Lower leg skin (tissue), 4 donors: Measurements from ENCODE around the gene TAF10. TPM values are rescaled to one million over a fixed set of nuclear protein-coding genes. Genes with fewer than 3 reads are reported as not detected.

Source experiments
- DNase-seq, 2 donors: peaks; one replicate each; pipeline ENCODE4 v3.0.0-alpha.2; 2019; ENCODE audit warnings: low spot score in 2 of 2
- H3K4me3 ChIP-seq: fragments of 200-600 bp; sonication (generic); 2 replicates; pipeline ENCODE4 v1.5.1; 2017; ENCODE audit warnings: mild to moderate bottlenecking, low read depth; ENCODE audit not compliant: poor library complexity, severe bottlenecking
- POLR2A ChIP-seq, 2 donors: fragments of 450-650 bp; IDR thresholded peaks; one replicate each; pipeline ENCODE4 v1.6.1; 2016 to 2017; ENCODE audit warnings: antibody characterized with exemption in 2 of 2, mild to moderate bottlenecking in 1 of 2, moderate library complexity in 1 of 2
- WGBS, 2 donors: methylation state at CpG; one replicate each; pipeline ENCODE4 v1.1.5; 2018; 5-methylcytosine and 5-hydroxymethylcytosine counted together
- intact Hi-C: fragments of 100-400 bp; cut with DNase I; formaldehyde crosslinking; loops from one replicate; pipeline ENCODE4 v1.15.0; 2023; ENCODE audit warnings: low total_unique reads
- total RNA-seq, 4 donors: library from RNA; depleted of rRNA; stranded (reverse); fragments of >200 nt; gene quantifications; one replicate each; pipeline ENCODE4 v1.1.0, GENCODE V29; 2016
- TF ChIP-seq, protein P1 (sequence below), 3 donors: fragments of 450-650 bp; IDR thresholded peaks; one replicate each; pipeline ENCODE4 v1.5.1; 2016; ENCODE audit warnings: antibody characterized with exemption in 3 of 3, mild to moderate bottlenecking in 3 of 3, moderate library complexity in 2 of 3

The TAF10 gene
- total RNA-seq, 4 donors from 2014 or later = 41.1 to 105 (median 61.8) TPM

DNA sequence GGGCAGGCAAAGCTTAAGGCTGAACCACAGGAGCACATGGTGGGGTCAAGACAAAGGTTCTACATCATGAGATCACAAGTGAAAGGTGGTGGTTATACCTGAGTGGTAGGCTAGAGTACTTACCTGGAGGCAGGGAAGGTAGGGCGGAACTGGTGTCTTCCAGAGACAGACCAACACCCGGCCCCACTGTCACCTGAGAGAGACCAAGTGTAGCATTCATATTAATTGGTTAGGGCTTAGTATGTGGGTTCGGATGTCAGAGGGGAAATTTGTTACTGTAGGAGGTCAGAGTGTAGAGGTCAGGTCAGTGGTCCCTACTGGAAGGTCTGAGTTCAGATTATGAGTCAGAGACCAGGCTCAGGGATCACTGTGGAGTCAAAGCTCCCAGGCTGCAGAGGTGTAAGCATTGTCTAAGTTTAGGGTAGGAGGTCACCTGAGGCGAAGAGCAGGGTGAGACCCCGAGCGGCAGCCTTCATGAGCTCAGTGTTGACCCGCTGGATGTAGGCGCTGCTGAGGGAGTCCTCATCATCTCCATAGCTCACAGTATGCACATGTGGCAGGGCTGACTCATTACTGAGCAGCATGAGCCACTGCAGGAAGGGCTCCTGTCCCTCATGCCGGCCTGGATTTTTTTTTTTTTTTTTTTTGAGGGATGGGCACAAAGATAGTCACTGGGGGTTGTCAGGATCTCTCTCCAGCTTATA lies 4.0 kb upstream of the TAF10 start:
- TF ChIP-seq POLR2A (IDR thresholded peaks at IDR 0.05) = no peak
- TF ChIP-seq, protein P1, sequence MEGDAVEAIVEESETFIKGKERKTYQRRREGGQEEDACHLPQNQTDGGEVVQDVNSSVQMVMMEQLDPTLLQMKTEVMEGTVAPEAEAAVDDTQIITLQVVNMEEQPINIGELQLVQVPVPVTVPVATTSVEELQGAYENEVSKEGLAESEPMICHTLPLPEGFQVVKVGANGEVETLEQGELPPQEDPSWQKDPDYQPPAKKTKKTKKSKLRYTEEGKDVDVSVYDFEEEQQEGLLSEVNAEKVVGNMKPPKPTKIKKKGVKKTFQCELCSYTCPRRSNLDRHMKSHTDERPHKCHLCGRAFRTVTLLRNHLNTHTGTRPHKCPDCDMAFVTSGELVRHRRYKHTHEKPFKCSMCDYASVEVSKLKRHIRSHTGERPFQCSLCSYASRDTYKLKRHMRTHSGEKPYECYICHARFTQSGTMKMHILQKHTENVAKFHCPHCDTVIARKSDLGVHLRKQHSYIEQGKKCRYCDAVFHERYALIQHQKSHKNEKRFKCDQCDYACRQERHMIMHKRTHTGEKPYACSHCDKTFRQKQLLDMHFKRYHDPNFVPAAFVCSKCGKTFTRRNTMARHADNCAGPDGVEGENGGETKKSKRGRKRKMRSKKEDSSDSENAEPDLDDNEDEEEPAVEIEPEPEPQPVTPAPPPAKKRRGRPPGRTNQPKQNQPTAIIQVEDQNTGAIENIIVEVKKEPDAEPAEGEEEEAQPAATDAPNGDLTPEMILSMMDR (IDR thresholded peaks at IDR 0.05) = no peak
- intact Hi-C loops = no loop called here
- WGBS, 2 donors = 93% methylated on average over 9 of the region's 9 CpGs
- no peak for DNase-seq
- no peak overlapping the region for H3K4me3 ChIP-seq

DNA sequence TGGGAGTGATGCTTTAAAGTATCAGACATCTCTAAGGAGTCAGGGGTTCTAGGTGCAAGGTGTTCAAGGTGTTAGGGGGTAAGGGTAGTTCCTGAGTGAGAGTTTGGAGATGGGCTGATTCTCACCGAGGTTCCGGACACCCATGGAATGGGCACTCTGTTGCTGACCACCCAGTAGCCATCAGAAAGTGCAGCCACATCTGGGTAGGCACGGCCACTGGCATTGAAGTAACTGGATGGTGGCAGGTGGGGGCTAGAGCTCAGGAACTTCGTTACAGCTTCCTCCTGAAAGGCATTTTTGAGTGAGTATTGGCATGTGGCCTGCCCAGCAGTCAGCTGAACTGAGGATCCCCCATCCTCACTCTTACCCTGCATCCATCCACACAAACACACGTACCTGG lies 3.0 kb upstream of the TAF10 start:
- intact Hi-C loops = no loop called here
- H3K4me3 ChIP-seq = no peak overlapping the region
- peak in 1 of 2 donors; percentile 60 for DNase-seq
- TF ChIP-seq, protein P1 (IDR thresholded peaks at IDR 0.05) = no peak
- no peak for TF ChIP-seq POLR2A (IDR thresholded peaks at IDR 0.05)
- WGBS, 2 donors = 91% methylated on average over 5 of the region's 5 CpGs

DNA sequence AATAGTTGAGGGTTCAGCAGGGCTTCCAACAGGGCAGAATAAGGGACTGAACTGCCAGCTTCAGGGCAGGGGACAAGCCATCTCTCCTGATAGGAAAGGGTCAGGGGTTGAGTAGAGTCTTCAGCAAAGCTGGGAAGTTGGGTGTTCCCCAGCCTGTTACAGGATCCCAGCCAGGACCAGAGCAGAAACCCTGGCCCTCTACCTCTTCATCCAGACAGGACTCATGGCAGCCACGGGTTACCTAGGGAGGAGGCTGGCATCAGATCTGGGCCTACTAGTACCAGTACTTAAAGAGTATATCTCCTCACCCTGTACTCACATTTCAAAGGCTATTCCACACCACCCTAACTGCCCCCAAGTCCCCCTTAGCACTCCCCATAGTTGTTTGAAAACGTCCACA lies 2.4 kb upstream of the TAF10 start:
- H3K4me3 ChIP-seq = no peak overlapping the region
- DNase-seq = peak in 1 of 2 donors; percentile 29
- intact Hi-C loops = no loop called here
- 86 to 92% methylated on average over 2 of the region's 2 CpGs for WGBS, 2 donors
- no peak for TF ChIP-seq POLR2A (IDR thresholded peaks at IDR 0.05)
- TF ChIP-seq, protein P1 (IDR thresholded peaks at IDR 0.05) = no peak

DNA sequence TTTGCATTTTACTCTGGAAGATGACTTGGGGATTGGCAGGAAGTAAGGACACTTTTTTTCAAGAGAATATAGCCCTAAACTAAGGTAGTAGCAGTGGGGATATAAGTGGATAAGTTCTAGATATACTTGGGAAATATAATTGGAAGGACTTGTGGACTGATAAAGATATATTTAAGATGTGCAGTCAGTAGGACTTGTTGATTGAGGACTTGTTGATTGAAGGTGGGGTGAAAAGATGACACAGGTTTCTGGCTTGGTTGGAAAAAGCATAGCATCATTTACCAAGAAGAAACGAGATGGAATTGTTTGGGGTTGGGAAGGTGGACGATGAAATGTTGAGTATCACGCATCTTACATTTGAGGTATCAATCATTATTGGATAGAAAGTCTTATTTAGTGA lies 1.5 kb upstream of the TAF10 start:
- WGBS, 2 donors = 89 to 92% methylated on average over 3 of the region's 3 CpGs
- DNase-seq = no peak
- intact Hi-C loops = no loop called here
- H3K4me3 ChIP-seq = no peak overlapping the region
- TF ChIP-seq, protein P1 (IDR thresholded peaks at IDR 0.05) = no peak
- no peak for TF ChIP-seq POLR2A (IDR thresholded peaks at IDR 0.05)

DNA sequence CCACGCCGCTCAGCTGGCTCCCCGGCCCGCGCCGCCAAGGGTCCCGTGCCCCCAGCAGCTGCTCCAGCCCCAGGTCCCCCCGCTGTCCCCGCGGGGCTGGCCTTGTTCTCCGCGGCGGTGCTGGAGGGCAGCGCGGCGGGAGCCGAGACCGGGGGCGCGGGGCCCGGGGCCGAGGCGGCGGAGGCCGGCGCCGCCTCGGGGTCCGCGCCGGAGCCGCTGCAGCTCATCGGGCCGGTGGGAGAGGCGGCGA lies 128 bp downstream of the TAF10 start:
- 0% methylated on average over 5 of the region's 36 CpGs; no CpG with 5 or more reads in 1 of the 2 donors for WGBS, 2 donors
- peak overlapping the region; percentile 67 for H3K4me3 ChIP-seq
- no peak for DNase-seq
- no peak for TF ChIP-seq POLR2A (IDR thresholded peaks at IDR 0.05)
- TF ChIP-seq, protein P1 (IDR thresholded peaks at IDR 0.05) = no peak
- intact Hi-C loops = no loop called here
